IPS-15b (cell line): ENCODE results near the gene RSPO1.

Experiments
- H3K27me3 ChIP-seq: one replicate; pipeline ENCODE4 v1.6.1; 2013; ENCODE audit warnings: low read length; ENCODE audit not compliant: control insufficient read depth, insufficient read depth
- H3K36me3 ChIP-seq: one replicate; pipeline ENCODE4 v1.6.1; 2013; ENCODE audit warnings: low read length; ENCODE audit not compliant: control insufficient read depth, insufficient read depth
- H3K4me1 ChIP-seq: one replicate; pipeline ENCODE4 v1.6.1; 2013; ENCODE audit warnings: mild to moderate bottlenecking, low read length; ENCODE audit not compliant: control insufficient read depth, insufficient read depth
- H3K4me3 ChIP-seq: one replicate; pipeline ENCODE4 v1.5.1; 2013; ENCODE audit warnings: low read depth, low read length
- H3K9ac ChIP-seq: one replicate; pipeline ENCODE4 v1.6.1; 2013; ENCODE audit warnings: low read depth, mild to moderate bottlenecking, low read length
- H3K9me3 ChIP-seq: one replicate; pipeline ENCODE4 v1.6.1; 2013; ENCODE audit warnings: mild to moderate bottlenecking, low read length; ENCODE audit not compliant: control insufficient read depth, insufficient read depth

The RSPO1 gene

GRCh38 chr1:37606481-37607263 lies 28.0 kb downstream of the RSPO1 start:
- Histone ChIP-seq H3K36me3 (no peaks in the 10 kb centered on the region), H3K4me3 (no peak overlapping the region), H3K9ac (no peak overlapping the region), H3K9me3 (no peaks in the 10 kb centered on the region), H3K4me1 (no peaks in the 10 kb centered on the region), H3K27me3 (peaks cover 35% of the 10 kb centered on the region)

GRCh38 chr1:37605806-37606474 lies 28.8 kb downstream of the RSPO1 start:
- Histone ChIP-seq H3K36me3 (no peaks in the 10 kb centered on the region), H3K9ac (no peak overlapping the region), H3K4me3 (no peak overlapping the region), H3K9me3 (no peaks in the 10 kb centered on the region), H3K27me3 (peaks cover 37% of the 10 kb centered on the region), H3K4me1 (no peaks in the 10 kb centered on the region)

GRCh38 chr1:37605061-37605650 lies 29.5 kb downstream of the RSPO1 start:
- Histone ChIP-seq H3K36me3 (no peaks in the 10 kb centered on the region), H3K9ac (no peak overlapping the region), H3K4me3 (no peak overlapping the region), H3K9me3 (no peaks in the 10 kb centered on the region), H3K27me3 (peaks cover 37% of the 10 kb centered on the region), H3K4me1 (no peaks in the 10 kb centered on the region)

DNA sequence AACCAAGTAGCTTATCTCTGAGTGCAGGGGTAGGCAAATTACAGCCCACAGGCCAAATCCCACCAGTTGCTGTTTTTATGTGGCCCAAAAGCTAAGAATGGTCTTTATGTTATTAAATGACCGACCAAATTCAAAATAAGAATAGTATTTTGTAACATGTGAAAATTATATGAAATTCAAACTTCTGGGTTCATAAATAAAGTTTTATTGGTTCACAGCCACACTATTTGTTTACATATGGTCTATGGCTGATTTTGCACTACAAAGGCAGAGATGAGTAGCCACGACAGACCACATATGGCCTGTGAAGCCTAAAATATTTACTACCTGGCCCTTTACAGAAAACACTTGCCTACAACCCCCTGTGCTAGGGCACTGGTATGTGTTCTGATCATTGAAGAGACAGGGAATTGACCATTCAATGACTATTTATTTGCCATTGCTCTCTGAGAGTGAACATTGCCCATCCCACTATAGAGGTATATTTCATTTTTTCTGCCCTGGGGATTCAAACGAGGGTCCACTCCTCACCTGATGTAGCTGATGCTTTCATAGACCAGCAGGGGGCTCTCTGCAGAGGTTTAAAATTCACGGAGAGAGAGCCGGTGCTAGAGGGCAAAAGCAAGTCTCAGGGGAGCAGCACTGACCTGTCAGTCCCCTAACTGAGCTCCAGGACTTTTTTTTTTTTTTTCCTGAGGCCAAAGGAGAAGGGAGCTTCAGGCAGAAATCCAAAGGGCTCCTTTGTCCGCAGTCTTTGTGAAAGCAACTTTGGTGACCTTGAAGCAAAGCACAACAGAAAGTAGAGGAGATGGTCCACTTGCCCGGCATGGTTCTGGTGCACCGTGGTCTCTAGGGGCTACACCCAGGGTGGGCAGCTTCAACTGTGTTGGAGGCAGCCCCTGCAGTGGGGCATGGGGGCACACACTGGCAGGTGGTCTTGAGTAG lies 31.7 kb downstream of the RSPO1 start:
- H3K27me3 ChIP-seq, result peaks cover 19% of the 10 kb centered on the region
- no peak overlapping the region for H3K4me3 ChIP-seq
- no peaks in the 10 kb centered on the region for H3K36me3 ChIP-seq
- H3K4me1 ChIP-seq, result no peaks in the 10 kb centered on the region
- no peak overlapping the region for H3K9ac ChIP-seq
- H3K9me3 ChIP-seq, result no peaks in the 10 kb centered on the region

GRCh38 chr1:37601441-37601840 lies 33.3 kb downstream of the RSPO1 start:
- H3K27me3 ChIP-seq, result peaks cover 8% of the 10 kb centered on the region
- H3K9ac ChIP-seq, result no peak overlapping the region
- H3K4me3 ChIP-seq, result no peak overlapping the region
- H3K36me3 ChIP-seq, result no peaks in the 10 kb centered on the region
- H3K9me3 ChIP-seq, result no peaks in the 10 kb centered on the region
- no peaks in the 10 kb centered on the region for H3K4me1 ChIP-seq

- peaks cover 8% of the 10 kb centered on the region for H3K27me3 ChIP-seq
- H3K9me3 ChIP-seq, result no peaks in the 10 kb centered on the region
- H3K36me3 ChIP-seq, result no peaks in the 10 kb centered on the region
- H3K9ac ChIP-seq, result no peak overlapping the region
- H3K4me1 ChIP-seq, result no peaks in the 10 kb centered on the region
- H3K4me3 ChIP-seq, result no peak overlapping the region
Observed at GRCh38 chr1:37599940-37600339, 34.8 kb downstream of the RSPO1 start.

GRCh38 chr1:37596182-37596667 lies 38.5 kb downstream of the RSPO1 start:
- H3K27me3 ChIP-seq, result peaks cover 1% of the 10 kb centered on the region
- H3K36me3 ChIP-seq, result peaks cover 4% of the 10 kb centered on the region
- H3K4me1 ChIP-seq, result no peaks in the 10 kb centered on the region
- H3K9ac ChIP-seq, result no peak overlapping the region
- H3K4me3 ChIP-seq, result peak overlapping the region; percentile 91
- no peaks in the 10 kb centered on the region for H3K9me3 ChIP-seq

GRCh38 chr1:37595440-37596181 lies 39.1 kb downstream of the RSPO1 start, which contains the start of gene GNL2:
GNL2 (minus strand) TSS chr1:37595937; CDS start chr1:37595822, 115 bp downstream.
- Histone ChIP-seq H3K4me3 (peak within 1 kb of the TSS; percentile 91), H3K9me3 (no peaks in the 10 kb centered on the region), H3K4me1 (no peaks in the 10 kb centered on the region), H3K27me3 (no peaks in the 10 kb centered on the region), H3K36me3 (peaks cover 4% of the 10 kb centered on the region), H3K9ac (peak within 1 kb of the TSS; percentile 96)

DNA sequence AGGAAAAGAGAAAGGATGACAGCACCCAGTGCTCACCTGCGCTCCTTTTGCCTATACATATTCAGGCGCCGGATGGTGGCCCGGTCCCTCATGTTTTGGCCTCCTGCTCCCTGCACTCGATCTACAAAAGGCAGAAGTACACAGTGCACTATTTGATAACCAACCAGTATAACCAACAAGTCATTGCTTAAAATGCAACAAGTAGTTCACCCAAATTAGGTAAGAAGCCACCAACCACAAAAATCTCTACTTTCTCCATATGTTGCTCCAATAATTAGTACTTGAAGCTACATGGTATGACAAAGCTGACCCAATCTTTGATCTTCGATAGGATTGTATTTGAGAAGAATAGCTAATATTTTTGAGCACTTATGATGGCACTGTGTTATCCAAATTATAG lies 41.0 kb downstream of the RSPO1 start:
- Histone ChIP-seq H3K27me3 (no peaks in the 10 kb centered on the region), H3K4me3 (no peak overlapping the region), H3K9ac (no peak overlapping the region), H3K4me1 (no peaks in the 10 kb centered on the region), H3K36me3 (peaks cover 4% of the 10 kb centered on the region), H3K9me3 (no peaks in the 10 kb centered on the region)

GRCh38 chr1:37588939-37589338 lies 45.8 kb downstream of the RSPO1 start:
- H3K4me1 ChIP-seq, result no peaks in the 10 kb centered on the region
- H3K36me3 ChIP-seq, result peaks cover 9% of the 10 kb centered on the region
- no peak overlapping the region for H3K4me3 ChIP-seq
- H3K9me3 ChIP-seq, result no peaks in the 10 kb centered on the region
- H3K9ac ChIP-seq, result no peak overlapping the region
- H3K27me3 ChIP-seq, result no peaks in the 10 kb centered on the region
